ENCODE results near the gene SEMA6D.

The SEMA6D gene, protein sequence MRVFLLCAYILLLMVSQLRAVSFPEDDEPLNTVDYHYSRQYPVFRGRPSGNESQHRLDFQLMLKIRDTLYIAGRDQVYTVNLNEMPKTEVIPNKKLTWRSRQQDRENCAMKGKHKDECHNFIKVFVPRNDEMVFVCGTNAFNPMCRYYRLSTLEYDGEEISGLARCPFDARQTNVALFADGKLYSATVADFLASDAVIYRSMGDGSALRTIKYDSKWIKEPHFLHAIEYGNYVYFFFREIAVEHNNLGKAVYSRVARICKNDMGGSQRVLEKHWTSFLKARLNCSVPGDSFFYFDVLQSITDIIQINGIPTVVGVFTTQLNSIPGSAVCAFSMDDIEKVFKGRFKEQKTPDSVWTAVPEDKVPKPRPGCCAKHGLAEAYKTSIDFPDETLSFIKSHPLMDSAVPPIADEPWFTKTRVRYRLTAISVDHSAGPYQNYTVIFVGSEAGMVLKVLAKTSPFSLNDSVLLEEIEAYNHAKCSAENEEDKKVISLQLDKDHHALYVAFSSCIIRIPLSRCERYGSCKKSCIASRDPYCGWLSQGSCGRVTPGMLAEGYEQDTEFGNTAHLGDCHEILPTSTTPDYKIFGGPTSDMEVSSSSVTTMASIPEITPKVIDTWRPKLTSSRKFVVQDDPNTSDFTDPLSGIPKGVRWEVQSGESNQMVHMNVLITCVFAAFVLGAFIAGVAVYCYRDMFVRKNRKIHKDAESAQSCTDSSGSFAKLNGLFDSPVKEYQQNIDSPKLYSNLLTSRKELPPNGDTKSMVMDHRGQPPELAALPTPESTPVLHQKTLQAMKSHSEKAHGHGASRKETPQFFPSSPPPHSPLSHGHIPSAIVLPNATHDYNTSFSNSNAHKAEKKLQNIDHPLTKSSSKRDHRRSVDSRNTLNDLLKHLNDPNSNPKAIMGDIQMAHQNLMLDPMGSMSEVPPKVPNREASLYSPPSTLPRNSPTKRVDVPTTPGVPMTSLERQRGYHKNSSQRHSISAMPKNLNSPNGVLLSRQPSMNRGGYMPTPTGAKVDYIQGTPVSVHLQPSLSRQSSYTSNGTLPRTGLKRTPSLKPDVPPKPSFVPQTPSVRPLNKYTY

GRCh38 chr15:47717036-47717612 lies at the start of gene SEMA6D:
TSS of gene SEMA6D (plus strand) at chr15:47717505. CDS start at chr15:47759799, 42,294 bp downstream.
- no peak for DNase-seq

DNA sequence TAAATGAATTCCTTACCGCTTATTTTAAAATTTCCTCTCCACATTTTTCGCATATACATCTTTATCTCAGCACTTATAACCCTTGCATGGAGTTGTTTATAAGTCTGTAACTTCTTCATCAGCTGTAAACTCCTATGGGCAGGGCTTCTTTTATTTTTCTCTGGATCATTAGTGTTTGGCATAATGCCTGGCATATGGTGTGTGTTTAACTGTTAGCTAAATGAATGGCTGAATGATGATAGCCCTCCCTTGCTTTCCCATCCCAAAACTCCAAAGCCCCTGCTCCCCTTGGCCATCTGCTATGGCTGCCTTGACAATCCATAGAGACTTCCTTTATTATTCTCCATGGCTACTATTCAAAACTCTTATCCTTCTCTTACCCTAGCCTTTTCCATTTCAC lies 48.1 kb upstream of the SEMA6D start:
- no peak for DNase-seq

GRCh38 chr15:47670365-47670764 lies 46.9 kb upstream of the SEMA6D start:
- DNase-seq, result no peak

DNA sequence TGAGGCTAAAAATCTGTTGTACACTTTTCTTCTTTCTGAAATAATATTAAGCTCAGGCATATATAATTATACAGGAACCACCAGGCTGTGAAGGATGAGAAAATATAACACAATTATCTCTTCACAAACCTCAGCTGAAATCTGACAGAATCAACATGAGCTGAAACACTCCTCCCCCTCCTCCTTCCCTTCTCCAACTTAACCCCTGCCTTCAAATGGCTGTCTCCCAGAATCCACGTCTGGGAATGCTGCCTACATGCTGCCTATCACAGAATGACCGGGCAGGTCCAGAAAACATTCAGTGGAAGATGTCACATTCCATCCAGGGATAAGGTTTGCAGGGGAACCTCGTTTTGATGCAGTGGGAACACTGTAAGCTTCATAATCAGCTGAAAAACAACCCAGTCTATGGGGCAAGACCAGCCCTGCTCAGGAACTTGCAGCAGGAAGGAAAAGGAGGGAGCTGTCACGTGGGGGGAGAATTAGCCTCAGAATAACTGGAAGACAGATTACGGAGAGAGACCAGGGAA lies 44.0 kb upstream of the SEMA6D start:
- DNase-seq, result no peak

- no peak for DNase-seq
Measured at GRCh38 chr15:47674586-47675232, 42.6 kb upstream of the SEMA6D start.

DNA sequence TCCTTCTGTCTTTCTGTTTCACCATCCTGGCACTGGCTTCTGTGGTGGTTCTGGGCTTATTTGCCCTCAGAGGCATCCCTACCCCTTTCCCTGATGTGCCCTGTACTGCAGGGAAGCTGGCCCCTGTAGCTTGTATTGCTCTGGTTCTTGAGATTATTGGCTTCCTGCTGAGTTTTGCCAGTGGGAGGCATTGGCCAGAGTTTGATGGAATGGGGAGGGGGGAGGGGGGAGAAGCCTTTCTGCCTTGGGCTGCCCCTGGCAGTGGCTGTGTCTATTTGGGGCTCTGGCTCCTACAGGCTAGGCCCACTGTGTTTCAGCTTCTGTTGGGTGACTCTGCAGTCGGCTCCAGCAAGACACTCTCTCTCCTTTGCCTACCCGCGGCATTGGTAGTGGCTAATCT lies 41.6 kb upstream of the SEMA6D start:
- DNase-seq, result no peak

DNA sequence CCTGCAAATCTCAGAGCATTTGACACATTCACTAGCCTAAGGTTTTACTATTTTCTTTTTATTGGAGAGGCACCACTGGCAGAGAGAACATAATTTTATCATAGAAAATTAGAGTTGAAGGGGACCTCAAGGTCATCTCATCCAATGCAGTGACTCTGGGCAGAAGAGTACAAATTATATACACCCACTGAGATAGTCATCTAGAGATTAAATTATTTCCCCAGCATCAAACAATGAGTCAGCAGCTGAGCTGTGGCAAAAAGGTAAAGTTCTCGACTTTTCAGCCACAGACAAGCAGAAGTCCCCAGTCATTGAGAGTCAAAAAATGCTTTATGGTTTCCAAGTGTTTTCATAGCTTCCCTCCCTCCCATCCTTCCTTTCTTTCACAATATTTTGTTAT lies 39.3 kb upstream of the SEMA6D start:
- DNase-seq, result no peak

DNA sequence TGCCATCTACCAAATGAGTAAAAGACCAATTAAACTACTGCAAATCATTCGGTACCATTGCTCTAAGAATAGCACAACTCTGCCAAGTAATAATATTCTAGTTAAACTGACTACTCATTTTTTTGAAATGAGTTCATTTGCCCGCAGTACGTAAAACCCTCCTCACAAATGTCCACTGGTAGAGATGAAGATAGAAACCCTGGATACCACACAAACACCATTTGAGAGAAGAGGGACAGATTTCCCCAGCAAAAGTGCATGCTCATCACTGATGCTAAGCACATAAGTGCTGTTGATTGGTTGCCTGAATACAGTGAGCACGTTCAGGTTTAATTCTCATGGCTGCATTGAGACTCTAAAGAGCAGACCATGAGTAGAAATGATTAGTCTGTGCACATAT lies 34.6 kb upstream of the SEMA6D start:
- DNase-seq, result no peak

DNA sequence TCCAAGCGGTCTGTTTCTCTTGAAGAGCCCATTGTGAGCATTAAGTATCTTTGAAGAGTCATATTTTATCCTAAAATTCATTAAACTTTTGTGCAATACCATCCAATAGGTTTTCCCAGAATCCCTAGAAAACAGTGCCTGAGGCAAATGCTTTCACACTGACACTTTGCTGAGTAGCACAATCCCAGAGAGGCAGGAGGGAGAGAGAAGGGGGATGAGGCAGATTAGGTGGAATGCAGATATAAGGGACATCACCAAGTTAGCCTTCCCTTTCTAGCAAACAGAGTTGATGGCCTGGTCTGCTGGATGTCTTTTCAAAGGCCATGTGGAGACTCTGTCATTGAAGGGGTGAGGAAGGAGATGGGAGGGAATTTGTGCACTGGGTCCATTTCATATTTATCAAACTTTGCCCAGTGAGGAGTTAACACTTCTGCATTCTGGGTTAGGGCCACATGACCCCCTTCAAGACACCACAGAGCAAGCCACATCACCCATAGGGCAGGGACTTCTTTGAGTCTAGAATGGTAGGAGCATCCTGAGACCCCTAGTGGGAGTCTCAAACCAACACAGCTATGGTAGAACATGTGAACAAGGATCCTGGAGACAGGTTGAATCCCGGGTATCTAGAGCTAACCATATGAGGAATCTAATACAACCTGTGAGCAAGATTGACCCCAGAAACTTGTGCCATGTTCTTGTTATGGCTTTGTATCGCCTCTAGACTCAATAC lies 32.0 kb upstream of the SEMA6D start:
- DNase-seq, result no peak

- no peak for DNase-seq
Measured at GRCh38 chr15:47688573-47689086, 28.7 kb upstream of the SEMA6D start.

DNA sequence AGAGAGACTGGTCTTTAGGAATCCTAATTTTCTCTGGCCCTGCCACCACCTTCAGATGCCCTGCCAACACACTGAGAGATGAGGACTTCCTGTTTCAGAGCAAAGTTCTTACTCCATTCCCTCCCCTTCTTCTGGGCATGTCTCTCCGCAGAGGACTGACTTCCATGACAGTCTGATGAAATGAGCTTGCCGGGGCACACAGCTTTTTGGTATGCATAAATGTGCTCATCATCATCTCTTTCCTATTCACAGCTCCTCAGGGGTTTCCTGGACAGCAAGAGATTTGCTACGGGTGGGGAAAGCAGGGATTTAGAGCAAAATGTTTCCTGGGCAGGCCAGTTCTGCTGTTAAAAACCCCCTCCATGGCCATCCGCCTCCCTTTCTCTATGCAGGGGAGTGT lies 27.6 kb upstream of the SEMA6D start:
- no peak for DNase-seq

DNA sequence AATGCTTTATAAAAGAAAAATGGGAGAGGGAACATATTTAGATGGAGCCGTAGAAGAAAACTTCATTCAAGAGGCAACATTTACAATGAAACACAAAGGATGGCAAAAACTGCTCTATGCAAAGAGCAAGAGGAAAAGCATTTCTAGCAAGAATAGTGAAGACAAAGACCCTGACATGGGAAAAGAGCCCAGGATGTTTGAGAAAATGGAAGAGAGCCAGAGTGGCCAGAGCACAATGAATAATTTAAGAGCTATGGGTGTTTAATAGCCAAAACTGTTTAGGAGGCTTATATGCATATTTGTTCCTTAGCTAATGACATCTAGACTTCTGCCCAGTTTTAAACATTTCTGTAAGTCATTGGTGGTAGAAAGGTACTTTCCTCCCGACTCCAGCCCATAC lies 25.4 kb upstream of the SEMA6D start:
- no peak for DNase-seq

DNA sequence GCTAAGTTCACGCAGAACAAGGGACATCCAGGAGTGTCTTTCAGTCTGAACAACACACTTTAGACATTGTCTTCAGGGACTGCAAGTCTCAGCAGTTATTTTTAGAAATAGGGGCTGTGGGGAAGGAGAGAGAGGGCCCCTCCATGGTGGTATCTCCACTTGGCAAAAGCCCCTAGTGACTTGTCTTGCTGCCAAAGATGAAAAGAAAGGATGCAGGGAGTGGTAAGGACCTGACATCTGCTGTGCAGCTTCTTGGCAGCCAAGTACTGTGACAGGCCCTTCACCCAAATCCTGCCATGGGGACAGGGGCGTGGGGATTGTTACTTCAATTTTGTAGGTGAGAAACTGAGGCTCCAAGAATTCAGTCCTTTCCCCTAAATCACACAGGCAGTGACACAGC lies 21.0 kb upstream of the SEMA6D start:
- no peak for DNase-seq

- no peak for DNase-seq
Measured at GRCh38 chr15:47705281-47705997, 11.9 kb upstream of the SEMA6D start.

DNA sequence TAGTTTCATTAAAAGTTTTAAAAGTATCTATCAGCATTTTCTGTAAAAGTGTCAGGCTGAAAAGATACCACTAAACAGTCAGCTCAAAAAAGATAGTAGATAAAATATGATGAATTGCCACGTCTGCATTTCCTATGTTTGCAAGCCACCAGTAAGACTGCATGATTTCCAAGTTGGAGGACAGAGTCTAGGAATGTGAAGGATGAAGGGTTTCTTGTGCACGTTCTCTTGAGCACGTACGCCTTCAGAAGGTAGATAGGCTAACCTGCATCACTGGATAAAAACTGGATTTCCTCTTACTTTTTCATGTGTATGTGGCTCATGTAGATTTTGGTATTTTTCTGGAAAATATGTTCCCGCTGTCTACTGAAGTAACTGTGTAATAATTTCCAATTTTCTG lies 9.9 kb upstream of the SEMA6D start:
- no peak for DNase-seq

GRCh38 chr15:47708161-47708980 lies 8.9 kb upstream of the SEMA6D start:
- DNase-seq, result no peak

- no peak for DNase-seq
Measured at GRCh38 chr15:47711655-47712054, 5.7 kb upstream of the SEMA6D start.

- DNase-seq, result no peak
Measured at GRCh38 chr15:47715402-47715801, 1.9 kb upstream of the SEMA6D start.

DNA sequence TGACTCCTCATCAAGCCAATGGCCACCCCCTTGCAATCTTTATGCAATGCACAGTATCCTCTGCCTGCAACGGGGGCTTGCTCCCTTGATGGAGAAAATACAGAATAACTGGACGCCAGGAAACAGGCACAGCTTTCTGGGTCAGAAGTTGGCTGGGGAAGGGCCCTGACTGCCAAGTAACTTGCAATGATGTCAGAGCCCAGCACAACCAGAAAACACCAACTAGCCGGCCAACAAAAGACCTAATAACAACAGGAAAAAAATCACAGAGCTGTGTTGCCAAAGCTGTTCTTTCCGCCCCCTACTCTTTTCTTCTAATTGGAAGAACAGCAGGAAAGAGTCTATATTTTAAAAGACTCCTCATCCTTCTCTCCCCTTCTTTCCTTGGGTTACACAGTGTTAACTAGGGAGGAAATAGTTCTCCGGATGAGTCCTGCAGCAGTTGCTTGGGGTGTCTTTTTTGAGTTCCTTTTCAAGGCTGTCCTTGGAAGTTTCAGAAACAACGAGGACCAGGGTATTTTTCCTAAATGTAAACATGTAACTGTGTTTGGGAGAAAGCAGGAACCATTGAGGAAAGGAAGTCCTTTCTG lies 1.4 kb upstream of the SEMA6D start:
- DNase-seq, result no peak

- DNase-seq, result no peak
Measured at GRCh38 chr15:47716516-47716915, 789 bp upstream of the SEMA6D start.
